GM12878 (cell line): ENCODE data around the gene CARD10. TPM values are rescaled to one million over a fixed set of nuclear protein-coding genes. Genes with fewer than 3 reads are reported as not detected.

Source experiments
- ATAC-seq: fragments of 200-7000 bp; cut with Tn5 transposase; 3 replicates; pipeline ENCODE4 v1.9.1; 2020; ENCODE audit warnings: mild to moderate bottlenecking, moderate library complexity
- BruUV-seq: library from RNA; stranded (reverse); fragments of 400-500 nt; replicated peaks from 2 replicates; lab custom pipeline; 2021; lab: Mats Ljungman, UMichigan
- CTCF ChIA-PET: fragments of 300-600 bp; sonication (Branson Sonifier 250); formaldehyde crosslinking; extraction: SDS; loops from one replicate; lab custom pipeline; 2021; ENCODE audit warnings: inconsistent platforms; lab: Yijun Ruan, JAX
- POLR2A ChIA-PET: fragments of 350-600 bp; formaldehyde crosslinking; extraction: SDS; loops from one replicate; lab custom pipeline; 2021; ENCODE audit warnings: inconsistent platforms; lab: Charles Lee
- RAD21 ChIA-PET: fragments of 300-600 bp; sonication (Branson Sonifier 250); formaldehyde crosslinking; loops from one replicate; lab custom pipeline; 2023; ENCODE audit warnings: antibody characterized with exemption; ENCODE audit not compliant: unreplicated experiment; lab: Charles Lee
- SMC1A ChIA-PET: fragments of 300-600 bp; sonication (Branson Sonifier 250); formaldehyde crosslinking; loops from one replicate; lab custom pipeline; 2023; ENCODE audit not compliant: unreplicated experiment, uncharacterized antibody; lab: Charles Lee
- DNase-seq: peaks from one replicate; pipeline ENCODE4 v3.0.0-alpha.2; 2011; ENCODE audit warnings: low read depth, low spot score
- FAIRE-seq: peaks from 3 replicates; lab custom pipeline; 2011; peaks lifted over from hg19 to GRCh38; lab: Jason Lieb, UNC
- H2AFZ ChIP-seq: 2 replicates; pipeline ENCODE4 v1.6.0; 2011; ENCODE audit warnings: low read depth, low read length, control low read depth; ENCODE audit not compliant: control insufficient read depth
- H3K27ac ChIP-seq: 2 replicates; pipeline ENCODE4 v1.5.1; 2011; ENCODE audit warnings: control low read depth; ENCODE audit not compliant: control insufficient read depth, insufficient read depth
- H3K27me3 ChIP-seq, 2 experiments: replicated peaks in 1 of 2; 2 replicates each; pipeline versions ENCODE4 v1.6.0 to v1.6.1; 2011; ENCODE audit warnings: low read length in 1 of 2; ENCODE audit not compliant: control insufficient read depth in 2 of 2, insufficient read depth in 2 of 2
- H3K36me3 ChIP-seq, 2 experiments: 2 replicates each; pipeline ENCODE4 v1.5.1; 2011; ENCODE audit warnings: low read length in 1 of 2; ENCODE audit not compliant: control insufficient read depth in 2 of 2, insufficient read depth in 2 of 2
- H3K4me1 ChIP-seq: 2 replicates; pipeline ENCODE4 v1.6.1; 2011; ENCODE audit warnings: mild to moderate bottlenecking, low read length, moderate library complexity, mixed read lengths; ENCODE audit not compliant: control insufficient read depth, insufficient read depth
- H3K4me2 ChIP-seq: 2 replicates; pipeline ENCODE4 v1.6.0; 2011; ENCODE audit warnings: control low read depth; ENCODE audit not compliant: control insufficient read depth, insufficient read depth
- H3K4me3 ChIP-seq: fragments of 200-600 bp; sonication (generic); 2 replicates; pipeline ENCODE4 v1.5.1; 2016
- H3K79me2 ChIP-seq: 2 replicates; pipeline ENCODE4 v1.6.0; 2011; ENCODE audit warnings: low read length; ENCODE audit not compliant: control insufficient read depth, insufficient read depth
- H3K9ac ChIP-seq: 2 replicates; pipeline ENCODE4 v1.8.0; 2011; ENCODE audit warnings: low read length, control low read depth, mixed read lengths; ENCODE audit not compliant: control insufficient read depth, insufficient read depth
- H3K9me3 ChIP-seq: replicated peaks from 3 replicates; pipeline ENCODE4 v1.5.1; 2011; ENCODE audit warnings: mild to moderate bottlenecking, low read length; ENCODE audit not compliant: control insufficient read depth, insufficient read depth
- H4K20me1 ChIP-seq: 2 replicates; pipeline ENCODE4 v1.6.0; 2011; ENCODE audit not compliant: control insufficient read depth, insufficient read depth
- ATF3 ChIP-seq: IDR thresholded peaks from 2 replicates; pipeline ENCODE4 v1.6.1; 2011; ENCODE audit warnings: low read depth, mild to moderate bottlenecking, low read length, moderate library complexity, borderline replicate concordance; ENCODE audit errors: extremely low read depth
- CBX5 ChIP-seq: sonication (generic); IDR thresholded peaks from 2 replicates; pipeline ENCODE4 v1.6.1; 2016; ENCODE audit warnings: low read depth, moderate library complexity, mild to moderate bottlenecking, inconsistent platforms
- EP300 ChIP-seq, 2 experiments: fragments of 150-350 bp in 1 of 2; IDR thresholded peaks; 2 replicates each; pipeline ENCODE4 v1.6.1; 2011 to 2012; ENCODE audit warnings: low read depth in 2 of 2, low read length in 2 of 2, borderline replicate concordance in 1 of 2, improper control_type of control experiment in 1 of 2, inconsistent platforms in 1 of 2; ENCODE audit not compliant: control insufficient read depth in 1 of 2
- MYB ChIP-seq: fragments of 150-350 bp; IDR thresholded peaks from 2 replicates; pipeline ENCODE4 v1.6.1; 2014; ENCODE audit warnings: mild to moderate bottlenecking, low read depth, low read length, borderline replicate concordance
- NFIC ChIP-seq: IDR thresholded peaks from 2 replicates; pipeline ENCODE4 v1.6.1; 2012; ENCODE audit warnings: low read depth, mild to moderate bottlenecking, inconsistent platforms, low read length, moderate library complexity
- NKRF ChIP-seq: fragments of 450-650 bp; conservative IDR thresholded peaks from 2 replicates; pipeline ENCODE4 v1.6.1; 2017; ENCODE audit warnings: mild to moderate bottlenecking, moderate library complexity
- PKNOX1 ChIP-seq: fragments of 450-650 bp; IDR thresholded peaks from 2 replicates; pipeline ENCODE4 v1.6.1; 2016; ENCODE audit warnings: mild to moderate bottlenecking
- RELB ChIP-seq: fragments of 450-650 bp; IDR thresholded peaks from 2 replicates; pipeline ENCODE4 v1.6.1; 2017; ENCODE audit warnings: low read depth, mild to moderate bottlenecking, moderate library complexity
- SMC3 ChIP-seq: IDR thresholded peaks from 2 replicates; pipeline ENCODE4 v1.6.1; 2011; ENCODE audit warnings: low read length, improper control_type of control experiment, borderline replicate concordance
- SUPT20H ChIP-seq: IDR thresholded peaks from 2 replicates; pipeline ENCODE4 v1.6.1; 2011; ENCODE audit warnings: low read depth, mild to moderate bottlenecking, low read length, moderate library complexity, borderline replicate concordance; ENCODE audit not compliant: control insufficient read depth
- SUZ12 ChIP-seq: fragments of 200-600 bp; sonication (generic); IDR thresholded peaks from one replicate; pipeline ENCODE4 v1.6.1; 2018; ENCODE audit warnings: antibody characterized with exemption, mild to moderate bottlenecking; ENCODE audit not compliant: unreplicated experiment
- TCF3 ChIP-seq: IDR thresholded peaks from 2 replicates; pipeline ENCODE4 v1.6.1; 2012; ENCODE audit warnings: low read depth, mild to moderate bottlenecking, low read length, borderline replicate concordance; ENCODE audit not compliant: insufficient read depth
- USF1 ChIP-seq: IDR thresholded peaks from 2 replicates; pipeline ENCODE4 v1.6.1; 2011; ENCODE audit warnings: borderline replicate concordance, low read depth, mild to moderate bottlenecking, moderate library complexity, mixed read lengths, low read length; ENCODE audit not compliant: insufficient read depth; ENCODE audit errors: extremely low read length
- WGBS: methylation state at CpG from one replicate; pipeline ENCODE4 v1.1.6; 2016; ENCODE audit warnings: low lambda C conversion rate; ENCODE audit not compliant: insufficient replicate concordance, insufficient coverage; ENCODE audit errors: missing lambda C conversion rate; 5-methylcytosine and 5-hydroxymethylcytosine counted together
- in situ Hi-C: fragments of 300-500 bp; cut with MboI; formaldehyde crosslinking; loops from 9 replicates; pipeline ENCODE4 v1.14.3; 2018; ENCODE audit warnings: mixed read lengths
- intact Hi-C: fragments of 100-400 bp; cut with micrococcal nuclease; formaldehyde crosslinking; loops from one replicate; pipeline ENCODE4 v1.14.2; 2022; ENCODE audit not compliant: unreplicated experiment
- polyA plus RNA-seq, 11 experiments: library from polyadenylated mRNA; depleted of rRNA in 4 of 11; unstranded in 6 of 11; stranded (reverse) in 5 of 11; fragments of >200 nt; fragmentation: Nextera tagmentation in 4 of 11; fragmentation: Illumina TruSeq in 1 of 11; extraction: Ambion mirVana in 4 of 11; extraction: Trizol in 1 of 11; gene quantifications; 1 replicate in 1 of 11; 2 replicates in 10 of 11; pipeline versions ENCODE4 v1.2.1 to v1.2.3, GENCODE V29; 2011 to 2016; ENCODE audit warnings: inconsistent platforms in 2 of 11, missing spikeins in 2 of 11, low read depth in 1 of 11
- total RNA-seq, 4 experiments: library from RNA; depleted of rRNA in 3 of 4; stranded (reverse); fragments of >200 nt in 3 of 4; fragmentation: Illumina TruSeq in 1 of 4; extraction: Trizol in 1 of 4; gene quantifications; 2 replicates each; pipeline versions ENCODE4 v1.2.1 to v1.2.3, GENCODE V29; 2013 to 2021

The CARD10 gene
- total and polyA plus RNA-seq, 10 of the 15 experiments (the other 5 are each of a cell fraction or from before 2014, with no cell fraction given), result 0.08 to 0.10 (median 0.10) TPM; not detected in 7

GRCh38 chr22:37502342-37503182 is 16.7 kb downstream of the CARD10 start:
- 37% methylated on average over 16 of the region's 16 CpGs for WGBS
- ChIA-PET POLR2A (no interaction called here), CTCF (interaction anchor here (0.6 to 11.5 kb wide), 3 partner anchors 22 to 88 kb away, joined by 3 to 75 read pairs (median 4); no protein-coding TSS in a partner anchor), RAD21 (no interaction called here), SMC1A (interaction anchor here (0.6 to 0.7 kb wide), 2 partner anchors 17 to 63 kb away, joined by 3 to 4 read pairs; partner anchors contain the start of gene MFNG)
- Histone ChIP-seq H3K36me3 (no peaks in the 10 kb centered on the region), H3K27ac (no peak overlapping the region), H3K27me3 (peaks cover 0 to 3% of the 10 kb centered on the region in 2 experiments; a peak in 2 of 4 replicates), H3K4me1 (no peaks in the 10 kb centered on the region), H3K79me2 (no peaks in the 10 kb centered on the region), H3K9ac (no peak overlapping the region), H3K4me3 (no peak overlapping the region), H3K4me2 (no peak overlapping the region), H2AFZ (no peak overlapping the region), H4K20me1 (no peaks in the 10 kb centered on the region), H3K9me3 (no peaks in the 10 kb centered on the region)
- in situ Hi-C loops, result no loop called here
- no TSS peak for BruUV-seq
- FAIRE-seq (no peak), DNase-seq (no peak), ATAC-seq (no peak)
- intact Hi-C loops, result no loop called here
- TF ChIP-seq SMC3, result no peak
- no peak for TF ChIP-seq USF1
- TF ChIP-seq NFIC, result no peak
- TF ChIP-seq CBX5, result no peak
- TF ChIP-seq TCF3, result no peak
- TF ChIP-seq MYB, result no peak
- TF ChIP-seq SUZ12, result no peak
- no peak for TF ChIP-seq RELB
- no peak for TF ChIP-seq EP300 (IDR thresholded peaks at IDR 0.05; ENCODE audit: borderline replicate concordance in 1 of 2, control insufficient read depth in 1 of 2, low read depth in 2 of 2, low read length in 2 of 2)
- TF ChIP-seq PKNOX1, result no peak
- no peak for TF ChIP-seq NKRF
- no peak for TF ChIP-seq ATF3
- TF ChIP-seq SUPT20H, result no peak
